GM19397 (cell line): ENCODE measurements around the gene SSC5D.
"Not testable (repeated sequence)": the region's sequence is repeated elsewhere in the genome, so short reads cannot be mapped to it uniquely, and the experiment has no call there.

Experiments used
- ATAC-seq: cut with Tn5 transposase; IDR thresholded peaks from one replicate; pipeline ENCODE4 v1.9.1; 2021; ENCODE audit warnings: mild to moderate bottlenecking, moderate library complexity; ENCODE audit not compliant: unreplicated experiment

Gene SSC5D

GRCh38 chr19:55486043-55486970 lies 1.9 kb upstream of the SSC5D start:
- ATAC-seq = no peak

- no peak for ATAC-seq
These were observed 989 bp upstream of the SSC5D start for GRCh38 chr19:55486971-55487923.

GRCh38 chr19:55488986-55489710 lies 912 bp downstream of the SSC5D start:
- ATAC-seq = no peak

- no peak for ATAC-seq
These were observed 1.7 kb downstream of the SSC5D start for GRCh38 chr19:55489711-55490477.

- no peak for ATAC-seq
These were observed 2.5 kb downstream of the SSC5D start for GRCh38 chr19:55490478-55491432.

GRCh38 chr19:55491546-55492360 lies 3.5 kb downstream of the SSC5D start:
- no peak for ATAC-seq

- ATAC-seq = no peak
These were observed 4.2 kb downstream of the SSC5D start for GRCh38 chr19:55492362-55492944.

- ATAC-seq = no peak
These were observed 4.9 kb downstream of the SSC5D start for GRCh38 chr19:55493052-55493644.

- ATAC-seq = no peak
These were observed 5.5 kb downstream of the SSC5D start for GRCh38 chr19:55493645-55494171.

- ATAC-seq = no peak
These were observed 6.0 kb downstream of the SSC5D start for GRCh38 chr19:55494172-55494761.

- no peak for ATAC-seq
These were observed 7.6 kb downstream of the SSC5D start for GRCh38 chr19:55495646-55496349.

GRCh38 chr19:55496820-55497219 lies 8.6 kb downstream of the SSC5D start:
- not testable (repeated sequence) for ATAC-seq

GRCh38 chr19:55497763-55498162 lies 9.5 kb downstream of the SSC5D start:
- no peak for ATAC-seq

GRCh38 chr19:55498246-55498840 lies 10.1 kb downstream of the SSC5D start:
- no peak for ATAC-seq

- no peak for ATAC-seq
These were observed 12.2 kb downstream of the SSC5D start for GRCh38 chr19:55500368-55500952.
